Breast epithelium (tissue), 3 donors: ENCODE data around the gene TRIM46.

Experiments used
- CTCF ChIP-seq, 3 donors: fragments of 450-650 bp; IDR thresholded peaks; one replicate each; pipeline ENCODE4 v1.5.1; 2016 to 2017; ENCODE audit warnings: antibody characterized with exemption in 3 of 3, mild to moderate bottlenecking in 3 of 3, moderate library complexity in 3 of 3
- POLR2A ChIP-seq: fragments of 450-650 bp; IDR thresholded peaks from one replicate; pipeline ENCODE4 v1.6.1; 2016; ENCODE audit warnings: antibody characterized with exemption, mild to moderate bottlenecking, moderate library complexity

- TF ChIP-seq CTCF (IDR thresholded peaks at IDR 0.05) (no peak), POLR2A (no peak)
Observed at GRCh38 chr1:155131285-155131684, 42.4 kb upstream of the TRIM46 start.
